HG02798 (cell line): ENCODE results near the gene TPSB2.
A peak's percentile ranks its signal among the peaks of the same experiment; 100 is the strongest.
"Not testable (repeated sequence)": the region's sequence is repeated elsewhere in the genome, so short reads cannot be mapped to it uniquely, and the experiment has no call there.

Source experiments
- ATAC-seq: cut with Tn5 transposase; IDR thresholded peaks from one replicate; pipeline ENCODE4 v1.9.1; 2021; ENCODE audit warnings: mild to moderate bottlenecking; ENCODE audit not compliant: unreplicated experiment, poor library complexity

TPSB2 gene

DNA sequence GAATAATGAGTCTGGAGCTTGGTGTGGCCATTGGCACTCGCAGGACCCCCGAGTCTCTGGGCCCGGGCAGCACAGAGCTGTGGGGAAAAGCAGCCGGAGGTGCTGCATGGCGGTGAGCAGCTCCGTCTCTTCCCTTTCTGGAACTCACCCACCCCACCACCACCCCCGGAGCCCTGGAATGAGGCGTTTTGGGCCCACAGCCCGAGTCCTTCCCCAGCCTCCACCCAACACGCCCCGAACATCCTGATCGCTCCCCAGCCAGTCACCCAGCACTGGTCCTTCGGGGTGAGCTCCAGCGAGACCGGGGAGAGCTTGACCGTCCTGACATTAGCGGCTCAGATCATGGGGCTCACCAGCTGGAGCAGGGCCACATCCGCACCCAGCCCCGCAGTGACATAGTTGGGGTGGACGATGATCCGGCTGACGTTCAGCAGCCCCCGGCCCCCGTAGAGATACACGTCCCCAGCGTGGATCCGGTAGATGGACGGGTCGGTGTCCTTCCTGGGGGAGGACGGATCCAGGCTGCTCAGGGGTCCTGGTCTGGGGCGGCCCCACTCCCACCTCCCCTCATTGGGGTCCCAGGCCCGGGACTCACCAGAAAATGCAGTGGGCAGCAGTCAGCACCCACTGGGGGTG lies 32.3 kb upstream of the TPSB2 start:
- ATAC-seq = no peak

DNA sequence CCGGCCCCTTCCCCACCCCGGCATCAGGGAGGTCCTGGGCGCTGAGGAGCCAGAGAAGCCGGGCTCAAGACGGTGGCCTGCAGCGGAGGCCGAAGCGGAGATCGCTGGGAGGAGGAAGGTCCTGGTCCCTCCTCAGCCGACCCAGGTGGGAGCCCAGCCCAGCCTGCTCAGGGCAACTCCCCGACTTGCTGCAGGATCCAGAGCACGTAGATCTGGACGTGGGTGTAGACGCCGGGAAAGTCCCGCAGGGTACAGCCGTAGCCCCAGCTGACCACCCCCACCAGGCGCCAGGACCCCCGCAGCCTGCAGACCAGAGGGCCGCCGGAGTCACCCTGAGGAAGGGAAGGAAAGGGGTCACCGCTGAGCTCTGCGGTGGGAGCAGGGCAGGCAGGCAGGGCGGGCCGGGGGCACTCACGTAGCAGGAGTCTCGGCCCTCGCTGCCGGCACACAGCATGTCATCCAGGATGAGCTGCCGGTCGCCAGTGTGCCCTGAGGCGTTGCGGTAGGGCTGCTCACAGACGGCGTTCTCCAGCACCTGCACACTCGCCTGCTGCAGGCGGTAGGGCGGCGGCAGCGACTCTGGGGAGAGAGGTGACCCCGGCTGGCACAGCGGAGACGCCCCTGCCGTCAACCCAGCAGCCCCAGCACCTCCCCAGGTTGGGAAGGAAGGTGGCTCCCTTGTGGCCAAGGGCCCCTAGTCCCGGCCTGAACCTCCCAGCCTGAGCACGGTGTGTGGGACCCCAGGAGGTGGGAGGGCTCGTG lies 31.3 kb upstream of the TPSB2 start:
- no peak for ATAC-seq

DNA sequence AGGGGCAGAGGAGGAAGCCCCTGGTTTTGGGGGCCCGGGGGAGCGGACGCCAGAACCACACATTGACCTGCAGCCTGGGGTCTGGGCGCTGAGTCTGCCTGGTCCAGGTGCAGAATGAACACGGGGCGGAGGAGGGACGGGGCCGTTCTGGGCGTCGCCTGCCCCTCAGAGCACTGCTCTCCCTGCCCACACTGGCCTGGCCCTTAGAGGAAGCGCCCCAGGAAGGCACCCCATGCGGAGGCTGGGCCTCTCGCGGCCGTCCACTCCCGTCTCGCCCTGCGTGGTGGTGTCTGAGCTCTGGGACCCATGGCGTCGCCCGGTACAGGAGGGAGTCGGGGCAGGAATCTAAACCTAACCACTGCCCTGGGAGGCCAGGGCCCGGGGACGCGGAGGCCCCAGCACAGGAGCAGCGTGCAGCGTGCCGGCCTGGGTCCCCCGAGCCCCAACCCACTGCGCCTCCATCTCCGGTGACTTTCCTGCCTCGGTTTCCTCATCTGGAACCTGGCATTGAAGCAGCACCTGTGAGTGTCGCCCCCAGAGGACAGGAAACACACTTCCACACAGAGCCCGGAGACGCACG lies 30.2 kb upstream of the TPSB2 start:
- no peak for ATAC-seq

- ATAC-seq = no peak
These were observed 29.7 kb upstream of the TPSB2 start for GRCh38 chr16:1259760-1260068.

DNA sequence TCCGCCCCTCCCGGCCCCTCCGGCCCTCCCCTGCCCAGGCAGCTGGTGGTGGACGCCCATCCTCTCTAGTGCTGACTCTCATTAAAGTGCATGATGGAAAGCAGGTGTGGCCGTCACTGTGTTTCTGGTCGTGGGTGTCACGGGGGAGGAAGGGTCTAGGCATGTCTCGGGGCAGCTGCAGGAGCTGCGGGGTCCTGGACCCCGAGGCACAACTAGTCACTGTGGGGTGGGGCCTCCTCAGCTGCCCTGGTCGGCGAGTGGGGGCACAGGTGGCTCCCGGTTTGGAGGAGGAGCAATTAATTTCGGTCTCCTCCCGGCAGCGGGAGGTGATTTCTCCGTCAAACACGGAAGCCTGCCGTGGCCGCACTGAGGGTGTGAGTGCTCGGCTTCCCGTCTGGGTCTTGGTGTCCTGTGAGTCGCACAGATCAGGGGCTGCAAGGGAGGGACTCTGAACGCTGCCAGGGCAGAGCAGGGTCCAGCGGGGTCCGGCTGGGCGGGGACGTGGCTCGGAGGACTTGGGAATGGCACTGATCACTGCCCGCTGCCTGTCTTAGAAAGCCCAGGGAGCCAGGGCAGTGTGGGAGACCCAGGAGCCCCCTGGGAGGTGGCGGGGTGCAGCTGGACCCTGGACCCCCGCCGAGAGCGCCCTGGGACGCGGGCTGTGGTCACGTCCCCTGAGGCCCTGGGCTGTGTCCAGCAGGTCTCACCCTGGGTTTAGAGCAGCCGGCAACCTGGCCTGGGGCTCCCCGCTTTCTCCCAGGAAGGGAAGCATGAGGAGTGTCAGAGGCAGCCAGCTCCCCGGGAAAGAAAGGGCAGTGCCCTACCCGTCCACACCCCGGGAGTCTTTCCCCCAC lies 29.1 kb upstream of the TPSB2 start:
- ATAC-seq = no peak

DNA sequence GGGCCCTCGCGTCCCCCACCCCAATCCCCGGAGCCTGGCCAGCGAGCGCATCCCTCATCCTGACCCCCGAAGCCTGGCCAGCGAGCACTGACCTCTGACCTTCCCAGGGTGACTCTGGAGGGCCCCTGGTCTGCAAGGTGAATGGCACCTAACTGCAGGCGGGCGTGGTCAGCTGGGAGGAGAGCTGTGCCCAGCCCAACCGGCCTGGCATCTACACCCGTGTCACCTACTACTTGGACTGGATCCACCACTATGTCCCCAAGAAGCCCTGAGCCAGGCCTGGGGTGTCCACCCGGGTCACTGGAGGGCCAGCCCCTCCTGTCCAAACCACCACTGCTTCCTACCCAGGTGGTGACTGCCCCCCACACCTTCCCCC lies 28.2 kb upstream of the TPSB2 start:
- no peak for ATAC-seq

DNA sequence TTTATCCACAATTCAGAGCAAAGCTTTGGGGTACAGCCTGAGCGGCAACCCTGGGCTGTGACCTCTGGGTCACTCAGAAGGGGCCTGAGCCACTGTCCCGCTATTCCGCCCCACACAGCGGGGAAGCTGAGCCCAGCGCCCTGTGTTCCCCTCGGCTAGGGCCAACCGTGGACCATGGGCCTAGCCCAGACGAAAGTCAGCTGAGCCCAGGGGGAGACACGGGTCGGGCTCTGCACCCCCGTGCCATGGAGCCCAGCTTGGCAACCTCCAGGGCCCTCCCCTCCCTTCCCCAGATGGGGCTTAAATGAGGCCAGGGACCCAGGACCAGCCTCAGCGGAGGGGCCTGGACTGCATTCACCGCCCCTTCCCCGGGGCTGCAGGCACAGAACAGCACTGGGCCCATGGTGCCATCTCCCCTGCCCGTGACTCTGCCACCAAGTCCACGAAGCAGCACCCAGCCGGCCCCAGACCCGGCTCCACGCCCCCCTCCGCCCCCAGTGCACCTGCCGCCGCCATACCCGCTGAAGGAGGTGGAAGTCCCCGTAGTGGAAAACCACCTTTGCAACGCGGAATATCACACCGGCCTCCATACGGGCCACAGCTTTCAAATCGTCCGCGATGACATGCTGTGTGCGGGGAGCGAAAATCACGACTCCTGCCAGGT lies 27.7 kb upstream of the TPSB2 start:
- ATAC-seq = no peak

- ATAC-seq = no peak
These were observed 26.9 kb upstream of the TPSB2 start for GRCh38 chr16:1256874-1257322.

- ATAC-seq = not testable (repeated sequence)
These were observed 26.4 kb upstream of the TPSB2 start for GRCh38 chr16:1256296-1256873.

DNA sequence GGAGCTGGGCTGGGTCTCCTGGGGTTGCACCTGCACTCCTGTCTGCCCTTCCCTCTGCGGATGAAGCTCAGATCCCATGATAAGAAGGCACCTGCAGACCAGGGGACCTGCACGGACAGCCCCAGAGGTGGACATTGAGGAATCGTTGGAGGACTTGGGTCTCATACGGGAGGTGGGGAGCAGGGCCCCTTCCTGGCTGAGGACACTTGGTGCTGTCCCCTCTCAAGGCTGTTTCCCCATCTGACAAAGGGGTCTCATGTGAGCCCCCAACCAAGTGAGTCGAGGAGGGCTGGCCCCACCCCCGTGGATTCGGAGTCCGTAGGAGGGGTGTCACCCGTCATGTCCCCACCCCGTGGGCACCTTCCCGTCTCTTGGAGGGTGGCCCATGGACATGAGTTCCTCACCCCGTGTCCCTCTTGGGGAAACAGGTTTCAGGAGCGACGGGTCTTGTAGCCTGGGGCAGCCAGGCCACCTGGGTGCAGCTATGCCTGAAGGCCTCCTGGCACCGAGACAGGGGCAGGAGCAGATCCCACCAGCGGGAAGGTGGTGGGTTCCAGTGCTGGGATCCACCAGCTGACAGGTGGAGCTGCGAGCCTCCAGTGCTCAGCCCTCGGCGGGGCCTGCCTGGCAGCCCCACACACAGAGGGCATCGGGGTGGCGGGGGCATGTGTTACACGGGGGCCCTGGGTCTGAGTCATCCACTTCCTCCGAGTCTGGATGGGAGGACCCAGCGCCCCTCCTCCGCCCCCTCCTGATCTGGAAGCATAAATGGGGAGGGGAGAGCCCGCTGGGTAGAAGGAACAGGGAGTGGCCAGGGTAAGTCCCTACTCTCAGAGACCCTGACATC lies 25.5 kb upstream of the TPSB2 start, which contains the start of gene TPSD1:
Gene TPSD1, plus strand, starts transcription at position 794 of the 847 bp plus-strand sequence. CDS start 212 bp downstream, outside the sequence.
- ATAC-seq = not testable (repeated sequence)

- not testable (repeated sequence) for ATAC-seq
These were observed 24.8 kb upstream of the TPSB2 start for GRCh38 chr16:1254821-1255220.

DNA sequence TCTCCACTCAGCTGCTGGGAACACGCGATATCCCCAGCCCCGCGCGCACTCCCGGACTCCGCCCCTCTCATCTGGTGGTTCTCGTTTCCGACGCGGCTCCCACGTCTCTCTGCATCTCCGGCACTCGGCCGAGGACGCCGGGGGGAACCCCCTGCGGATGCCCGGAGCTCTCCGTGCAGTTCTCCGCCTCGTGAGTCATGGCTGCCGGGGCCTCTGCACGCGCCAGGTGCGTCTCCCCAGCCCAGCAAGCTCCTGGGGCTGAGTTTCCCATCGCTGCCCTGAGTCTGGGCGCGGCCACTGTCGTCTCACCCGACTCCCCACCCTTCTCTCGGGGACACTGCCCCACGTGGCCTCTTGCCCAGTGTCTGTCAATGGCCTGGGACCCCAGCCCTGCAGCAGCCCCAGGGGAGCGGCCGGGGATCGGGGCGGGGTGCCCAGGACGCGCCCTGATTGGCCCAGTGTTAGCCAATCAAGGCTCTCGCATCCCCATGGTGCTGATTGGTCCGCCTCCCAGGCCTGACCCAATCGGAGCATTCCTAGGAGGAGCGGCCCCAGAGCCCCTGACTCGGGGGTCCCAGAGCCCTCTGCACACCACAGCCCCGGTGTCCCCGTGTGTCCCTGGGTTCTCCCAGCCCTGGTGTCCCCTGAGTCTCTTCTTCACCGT lies 23.8 kb upstream of the TPSB2 start:
- not testable (repeated sequence) for ATAC-seq

GRCh38 chr16:1249031-1249755 lies 19.2 kb upstream of the TPSB2 start:
- ATAC-seq = peak; percentile 38

DNA sequence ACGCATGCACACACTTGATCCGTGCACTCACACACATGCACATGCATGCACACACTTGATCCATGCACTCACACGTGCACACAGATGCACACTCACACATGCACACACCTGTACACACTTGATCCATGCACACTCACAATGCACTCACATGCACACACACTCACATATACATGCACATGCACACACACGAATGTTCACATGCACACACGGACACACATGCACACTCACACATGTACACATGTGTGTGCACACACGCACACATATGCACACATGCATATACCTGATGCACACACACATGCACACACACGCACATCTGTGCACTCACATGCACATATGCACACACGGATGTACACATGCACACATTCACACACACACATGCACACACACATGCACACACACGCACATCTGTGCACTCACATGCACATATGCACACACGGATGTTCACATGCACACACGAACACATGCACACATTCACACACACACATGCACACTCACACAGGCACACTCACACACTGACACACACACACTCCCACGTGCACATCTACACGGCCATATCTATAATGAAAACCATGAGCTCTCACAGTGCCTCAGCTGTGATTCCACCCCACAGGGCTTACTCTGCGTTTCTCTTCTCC lies 18.0 kb upstream of the TPSB2 start:
- not testable (repeated sequence) for ATAC-seq

GRCh38 chr16:1245452-1246020 lies 15.6 kb upstream of the TPSB2 start:
- no peak for ATAC-seq

DNA sequence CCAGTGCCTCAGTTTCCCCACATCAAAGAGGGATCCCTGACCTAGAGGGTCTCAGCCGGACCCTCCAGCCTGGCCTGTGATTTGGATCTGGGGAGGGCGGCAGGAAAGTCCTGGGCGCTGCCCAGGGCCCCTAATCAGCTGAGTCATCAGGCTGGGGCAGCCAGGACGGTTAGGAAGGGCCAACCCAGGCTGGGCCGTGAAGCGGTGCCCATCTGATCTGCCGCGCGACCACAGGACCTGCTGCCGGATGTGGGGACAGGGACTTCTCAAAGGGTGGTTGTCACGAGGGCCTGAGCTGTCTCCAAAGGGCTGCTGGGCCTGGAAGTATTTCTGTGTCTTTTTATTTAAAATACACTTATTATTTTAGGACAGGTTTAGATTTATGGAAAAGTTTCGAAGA lies 14.9 kb upstream of the TPSB2 start:
- ATAC-seq = no peak
